Measurements from ENCODE around the gene SLC35G2. TPM values are rescaled to one million over a fixed set of nuclear protein-coding genes. Genes with fewer than 3 reads are reported as not detected.
A peak's percentile ranks its signal among the peaks of the same experiment; 100 is the strongest.
"Not testable (repeated sequence)": the region's sequence is repeated elsewhere in the genome, so short reads cannot be mapped to it uniquely, and the experiment has no call there.

The SLC35G2 gene
- total and polyA plus RNA-seq, 2 experiments from 2014 or later, result 0.27 to 3.5 TPM

- no peak overlapping the region for H3K27ac ChIP-seq
Observed at GRCh38 chr3:136883967-136884720, 65.2 kb downstream of the SLC35G2 start.

GRCh38 chr3:136885357-136886213, 66.7 kb downstream of the SLC35G2 start:
- H3K4me1 ChIP-seq (ENCODE audit: low read depth), result no peaks in the 10 kb centered on the region
- H3K27ac ChIP-seq, result no peak overlapping the region
- TF ChIP-seq, protein P1, sequence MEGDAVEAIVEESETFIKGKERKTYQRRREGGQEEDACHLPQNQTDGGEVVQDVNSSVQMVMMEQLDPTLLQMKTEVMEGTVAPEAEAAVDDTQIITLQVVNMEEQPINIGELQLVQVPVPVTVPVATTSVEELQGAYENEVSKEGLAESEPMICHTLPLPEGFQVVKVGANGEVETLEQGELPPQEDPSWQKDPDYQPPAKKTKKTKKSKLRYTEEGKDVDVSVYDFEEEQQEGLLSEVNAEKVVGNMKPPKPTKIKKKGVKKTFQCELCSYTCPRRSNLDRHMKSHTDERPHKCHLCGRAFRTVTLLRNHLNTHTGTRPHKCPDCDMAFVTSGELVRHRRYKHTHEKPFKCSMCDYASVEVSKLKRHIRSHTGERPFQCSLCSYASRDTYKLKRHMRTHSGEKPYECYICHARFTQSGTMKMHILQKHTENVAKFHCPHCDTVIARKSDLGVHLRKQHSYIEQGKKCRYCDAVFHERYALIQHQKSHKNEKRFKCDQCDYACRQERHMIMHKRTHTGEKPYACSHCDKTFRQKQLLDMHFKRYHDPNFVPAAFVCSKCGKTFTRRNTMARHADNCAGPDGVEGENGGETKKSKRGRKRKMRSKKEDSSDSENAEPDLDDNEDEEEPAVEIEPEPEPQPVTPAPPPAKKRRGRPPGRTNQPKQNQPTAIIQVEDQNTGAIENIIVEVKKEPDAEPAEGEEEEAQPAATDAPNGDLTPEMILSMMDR (IDR thresholded peaks at IDR 0.05; ENCODE audit: low read depth, low read length), result no peak
- no peak overlapping the region for H3K4me3 ChIP-seq
- no peaks in the 10 kb centered on the region for H3K36me3 ChIP-seq
- H3K27me3 ChIP-seq, result no peaks in the 10 kb centered on the region
- H3K9me3 ChIP-seq (ENCODE audit: low read depth), result no peaks in the 10 kb centered on the region
- DNase-seq (ENCODE audit: low read depth in 1 of 2, low spot score in 1 of 2), result no peak

More at GRCh38 chr3:136883967-136884720, 65.2 kb downstream of the SLC35G2 start:
- H3K4me1 ChIP-seq (ENCODE audit: low read depth), result no peaks in the 10 kb centered on the region
- TF ChIP-seq, protein P1 (IDR thresholded peaks at IDR 0.05; ENCODE audit: low read depth, low read length), result no peak
- H3K27me3 ChIP-seq, result no peaks in the 10 kb centered on the region
- no peak for DNase-seq (ENCODE audit: low read depth in 1 of 2, low spot score in 1 of 2)
- H3K4me3 ChIP-seq, result no peak overlapping the region
- no peaks in the 10 kb centered on the region for H3K36me3 ChIP-seq
- no peaks in the 10 kb centered on the region for H3K9me3 ChIP-seq (ENCODE audit: low read depth)

DNA sequence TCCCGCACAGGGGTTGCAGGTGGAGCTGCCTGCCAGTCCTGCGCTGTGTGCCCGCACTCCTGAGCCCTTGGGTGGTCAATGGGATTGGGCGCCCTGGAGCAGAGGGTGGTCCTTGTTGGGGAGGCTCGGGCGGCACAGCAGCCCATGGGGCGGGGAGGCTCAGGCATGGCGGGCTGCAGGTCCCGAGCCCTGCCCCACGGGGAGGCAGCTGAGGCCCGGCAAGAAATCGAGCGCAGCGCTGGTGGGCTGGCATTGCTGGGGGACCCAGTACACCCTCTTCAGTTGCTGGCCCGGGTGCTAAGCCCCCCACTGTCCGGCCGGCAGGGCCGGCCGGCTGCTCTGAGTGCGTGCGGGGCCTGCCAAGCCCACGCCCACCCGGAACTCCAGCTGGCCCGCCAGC, 71.0 kb downstream of the SLC35G2 start:
- TF ChIP-seq, protein P1 (IDR thresholded peaks at IDR 0.05; ENCODE audit: low read depth, low read length), result no peak
- no peak for DNase-seq (ENCODE audit: low read depth in 1 of 2, low spot score in 1 of 2)
- Histone ChIP-seq H3K9me3 (ENCODE audit: low read depth) (no peaks in the 10 kb centered on the region), H3K27me3 (no peaks in the 10 kb centered on the region), H3K4me1 (ENCODE audit: low read depth) (no peaks in the 10 kb centered on the region), H3K4me3 (no peak overlapping the region), H3K27ac (no peak overlapping the region), H3K36me3 (no peaks in the 10 kb centered on the region)

DNA sequence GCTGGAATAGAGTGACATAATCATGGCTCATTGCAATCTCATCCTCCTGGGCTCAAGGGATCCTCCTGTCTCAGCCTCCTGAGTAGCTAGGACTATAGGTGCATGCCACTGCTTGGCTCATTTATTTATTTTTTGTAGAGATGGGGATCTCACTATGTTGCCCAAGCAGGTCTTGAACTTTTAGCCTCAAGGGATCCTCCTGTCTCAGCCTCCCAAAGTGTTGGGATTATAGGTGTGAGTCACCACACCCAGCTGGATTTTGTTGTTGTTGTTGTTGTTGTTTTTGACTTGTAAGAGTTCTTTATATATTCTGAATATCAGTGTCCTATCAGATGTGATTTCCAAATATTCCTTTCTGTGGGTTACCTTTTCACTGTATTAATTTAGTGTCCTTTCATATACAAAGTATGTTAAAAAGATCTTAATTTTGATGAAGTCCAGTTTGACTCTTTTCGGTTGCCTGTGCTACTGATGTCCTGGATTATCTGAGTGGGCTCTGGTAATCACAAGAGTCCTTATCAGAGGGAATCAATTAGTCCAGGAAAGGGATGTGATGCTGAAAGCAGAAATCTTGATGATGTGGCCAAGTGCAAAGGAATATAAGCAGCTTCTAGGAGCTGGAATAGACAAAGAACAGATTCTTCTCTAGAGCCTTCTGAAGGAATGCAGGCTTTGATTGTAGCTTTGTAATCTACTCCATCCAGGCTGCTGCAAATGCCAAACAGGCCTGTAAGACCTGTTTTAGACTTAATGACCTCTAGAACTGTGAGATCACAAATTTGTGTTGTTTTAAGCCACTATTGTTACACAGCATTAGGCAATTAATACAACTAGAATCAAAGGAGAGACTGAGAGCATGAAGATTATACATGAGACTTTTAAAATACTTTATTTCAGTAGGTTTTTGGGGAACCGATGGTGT, 73.3 kb downstream of the SLC35G2 start:
- Histone ChIP-seq H3K27ac (no peak overlapping the region), H3K4me1 (ENCODE audit: low read depth) (no peaks in the 10 kb centered on the region), H3K9me3 (ENCODE audit: low read depth) (no peaks in the 10 kb centered on the region), H3K36me3 (no peaks in the 10 kb centered on the region), H3K4me3 (no peak overlapping the region), H3K27me3 (no peaks in the 10 kb centered on the region)
- DNase-seq (ENCODE audit: low read depth in 1 of 2, low spot score in 1 of 2), result peak in 1 of 2 donors; percentile 19
- TF ChIP-seq, protein P1 (IDR thresholded peaks at IDR 0.05; ENCODE audit: low read depth, low read length), result no peak

- Histone ChIP-seq H3K27me3 (no peaks in the 10 kb centered on the region), H3K4me1 (ENCODE audit: low read depth) (no peaks in the 10 kb centered on the region), H3K36me3 (no peaks in the 10 kb centered on the region), H3K9me3 (ENCODE audit: low read depth) (no peaks in the 10 kb centered on the region), H3K4me3 (no peak overlapping the region), H3K27ac (no peak overlapping the region)
- TF ChIP-seq, protein P1 (IDR thresholded peaks at IDR 0.05; ENCODE audit: low read depth, low read length), result no peak
- peak in 1 of 2 donors; percentile 61 for DNase-seq (ENCODE audit: low read depth in 1 of 2, low spot score in 1 of 2)
Observed at GRCh38 chr3:136893848-136894443, 75.0 kb downstream of the SLC35G2 start.

GRCh38 chr3:136897171-136897570, 78.2 kb downstream of the SLC35G2 start:
- H3K4me1 ChIP-seq (ENCODE audit: low read depth); H3K4me3 ChIP-seq; H3K27ac ChIP-seq; H3K36me3 ChIP-seq; H3K27me3 ChIP-seq; H3K9me3 ChIP-seq (ENCODE audit: low read depth); DNase-seq (ENCODE audit: low read depth in 1 of 2, low spot score in 1 of 2): not testable (repeated sequence)

Measured in cardiac muscle cell (in vitro differentiated cells and primary cell).